MM.1S (cell line): ENCODE data around the gene TMTC2.

Source experiments
- EZH2 ChIP-seq: fragments of 300-600 bp; sonication (generic); optimal IDR thresholded peaks from 2 replicates; pipeline ENCODE3; 2017; ENCODE audit warnings: low read depth, mild to moderate bottlenecking, antibody characterized with exemption, low read length, mixed read lengths
- EZH2phosphoT487 ChIP-seq: fragments of 300-600 bp; sonication (generic); IDR thresholded peaks from 2 replicates; pipeline ENCODE4 v1.6.1; 2018; ENCODE audit warnings: antibody characterized with exemption, low read length
- TF ChIP-seq, protein P1 (sequence below): fragments of 300-600 bp; sonication (generic); IDR thresholded peaks from 2 replicates; pipeline ENCODE4 v1.5.1; 2016; ENCODE audit warnings: antibody characterized with exemption, low read length, mixed read lengths

DNA sequence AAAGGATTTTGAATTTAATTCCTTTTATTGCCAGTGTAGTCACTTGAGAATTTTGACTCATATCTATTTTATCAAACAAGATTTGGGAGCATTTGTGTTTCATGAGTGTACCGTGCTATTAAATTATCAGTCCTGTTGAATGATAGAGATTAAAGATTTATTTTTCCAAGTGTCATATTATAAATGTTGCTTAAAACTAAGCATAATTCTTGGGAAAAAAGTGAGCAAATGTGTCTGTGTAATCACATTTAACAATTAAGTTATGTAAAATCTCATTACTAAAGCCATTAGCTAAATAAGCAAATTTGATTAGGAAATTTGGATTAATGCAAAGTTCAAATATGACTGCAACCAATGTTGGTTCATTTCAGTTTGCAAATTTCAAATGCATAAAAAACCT, 266.7 kb downstream of the TMTC2 start:
- TF ChIP-seq, protein P1, sequence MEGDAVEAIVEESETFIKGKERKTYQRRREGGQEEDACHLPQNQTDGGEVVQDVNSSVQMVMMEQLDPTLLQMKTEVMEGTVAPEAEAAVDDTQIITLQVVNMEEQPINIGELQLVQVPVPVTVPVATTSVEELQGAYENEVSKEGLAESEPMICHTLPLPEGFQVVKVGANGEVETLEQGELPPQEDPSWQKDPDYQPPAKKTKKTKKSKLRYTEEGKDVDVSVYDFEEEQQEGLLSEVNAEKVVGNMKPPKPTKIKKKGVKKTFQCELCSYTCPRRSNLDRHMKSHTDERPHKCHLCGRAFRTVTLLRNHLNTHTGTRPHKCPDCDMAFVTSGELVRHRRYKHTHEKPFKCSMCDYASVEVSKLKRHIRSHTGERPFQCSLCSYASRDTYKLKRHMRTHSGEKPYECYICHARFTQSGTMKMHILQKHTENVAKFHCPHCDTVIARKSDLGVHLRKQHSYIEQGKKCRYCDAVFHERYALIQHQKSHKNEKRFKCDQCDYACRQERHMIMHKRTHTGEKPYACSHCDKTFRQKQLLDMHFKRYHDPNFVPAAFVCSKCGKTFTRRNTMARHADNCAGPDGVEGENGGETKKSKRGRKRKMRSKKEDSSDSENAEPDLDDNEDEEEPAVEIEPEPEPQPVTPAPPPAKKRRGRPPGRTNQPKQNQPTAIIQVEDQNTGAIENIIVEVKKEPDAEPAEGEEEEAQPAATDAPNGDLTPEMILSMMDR: no peak
- TF ChIP-seq EZH2: no peak
- TF ChIP-seq EZH2phosphoT487: no peak
